Right lobe of liver (tissue), 6 donors: ENCODE measurements around the gene ZNF280A. TPM values are rescaled to one million over a fixed set of nuclear protein-coding genes. Genes with fewer than 3 reads are reported as not detected.

Experiments
- ATAC-seq, 4 donors: fragments of 200-7000 bp; cut with Tn5 transposase; one replicate each; pipeline ENCODE4 v1.9.1; 2020; ENCODE audit warnings: mild to moderate bottlenecking in 4 of 4, moderate library complexity in 4 of 4
- DNase-seq, 3 donors: peaks; one replicate each; pipeline ENCODE4 v3.0.0-alpha.2; 2020
- H3K27ac ChIP-seq, 3 donors: fragments of 200-600 bp; one replicate each; pipeline ENCODE4 v1.8.0; 2022
- H3K27me3 ChIP-seq, 2 donors: fragments of 200-600 bp; one replicate each; pipeline ENCODE4 v1.8.0; 2022
- H3K36me3 ChIP-seq, 4 donors: fragments of 200-600 bp; sonication (generic) in 1 of 4; one replicate each; pipeline versions ENCODE4 v1.5.1 to v1.8.0; 2017 to 2022; ENCODE audit warnings: control low read depth in 1 of 4
- H3K4me1 ChIP-seq, 4 donors: fragments of 200-600 bp; sonication (generic) in 1 of 4; one replicate each; pipeline versions ENCODE4 v1.5.1 to v1.8.0; 2017 to 2022; ENCODE audit warnings: control low read depth in 1 of 4
- H3K4me3 ChIP-seq, 3 donors: fragments of 200-600 bp; one replicate each; pipeline ENCODE4 v1.8.0; 2022
- H3K9me3 ChIP-seq, 4 donors: fragments of 200-600 bp; sonication (generic) in 1 of 4; one replicate each; pipeline versions ENCODE4 v1.5.1 to v1.8.0; 2017 to 2022; ENCODE audit warnings: control low read depth in 1 of 4
- POLR2A ChIP-seq: fragments of 450-650 bp; IDR thresholded peaks from one replicate; pipeline ENCODE4 v1.6.1; 2017; ENCODE audit warnings: antibody characterized with exemption, mild to moderate bottlenecking
- WGBS: methylation state at CpG from one replicate; pipeline ENCODE4 v1.1.6; 2018; ENCODE audit warnings: low coverage, low lambda C conversion rate; ENCODE audit not compliant: insufficient coverage; ENCODE audit errors: missing lambda C conversion rate; 5-methylcytosine and 5-hydroxymethylcytosine counted together
- intact Hi-C, 2 donors: fragments of 100-400 bp; cut with DNase I; formaldehyde crosslinking; loops; one replicate each; pipeline versions ENCODE4 v1.11.2 to v1.14.1; 2022
- total RNA-seq, 6 experiments: library from RNA; depleted of rRNA in 2 of 6; stranded (reverse); fragments of >200 nt in 2 of 6; fragmentation: NEBNext Ultra II Directional in 3 of 6; extraction: Animal tissue kit (Norgen Biotek cat#: 25700) in 3 of 6; gene quantifications; one replicate each; pipeline versions ENCODE4 v1.1.0 to v1.2.4, GENCODE V29; 2016 to 2023
- TF ChIP-seq, protein P1 (sequence below), 4 donors: fragments of 200-600 bp in 3 of 4; fragments of 450-650 bp in 1 of 4; IDR thresholded peaks; one replicate each; pipeline versions ENCODE4 v1.5.1 to v1.8.0; 2016 to 2022; ENCODE audit warnings: antibody characterized with exemption in 4 of 4, mild to moderate bottlenecking in 2 of 4
- donor health status: DM: no; HTN: yes; CAD: no.
- donor health status: DM: no; HTN: no; CAD: no.
- donor health status: DM: no; HTN: no; CAD: no.
- donor health status: DM: no; HTN: yes; CAD: no.
- donor health status: DM: no; HTN: yes; CAD: no.

ZNF280A gene
- total RNA-seq, 6 experiments from 2014 or later, result not detected

DNA sequence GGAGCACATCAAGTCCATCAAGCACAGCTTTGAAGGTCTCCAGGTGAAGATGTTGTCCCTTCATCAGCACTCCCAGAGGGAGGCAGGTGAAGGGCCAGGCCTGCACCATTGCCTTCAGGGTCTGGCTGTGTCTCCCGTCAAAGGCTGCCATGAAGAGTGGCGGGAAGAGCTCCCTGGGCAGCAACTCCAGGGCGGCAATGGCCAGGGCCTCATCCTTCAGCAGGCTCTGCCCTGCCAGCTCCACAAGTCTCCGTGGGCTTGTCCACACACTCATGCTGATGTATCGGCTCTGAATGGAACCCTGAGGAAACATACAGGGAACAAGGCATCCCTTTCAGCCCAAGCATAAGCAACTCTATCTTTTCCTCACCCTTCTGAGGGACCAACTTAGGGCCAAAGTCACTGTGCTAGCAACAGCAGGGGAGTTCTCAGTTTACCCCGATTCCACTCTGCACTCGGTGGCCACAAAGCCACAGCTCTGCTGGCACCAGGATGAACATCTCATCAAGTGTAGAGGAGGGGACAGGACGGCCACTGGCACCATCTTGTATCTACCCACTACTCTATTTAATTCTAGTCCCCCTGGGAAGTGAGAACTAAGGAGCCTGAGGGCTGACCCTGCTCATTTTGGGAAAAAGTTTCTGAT, 30.8 kb upstream of the ZNF280A start:
- Histone ChIP-seq H3K9me3 (no peaks in the 10 kb centered on the region), H3K36me3 (no peaks in the 10 kb centered on the region), H3K27ac (no peak overlapping the region), H3K4me3 (no peak overlapping the region), H3K27me3 (no peaks in the 10 kb centered on the region), H3K4me1 (no peaks in the 10 kb centered on the region)
- TF ChIP-seq POLR2A, result no peak
- TF ChIP-seq, protein P1, sequence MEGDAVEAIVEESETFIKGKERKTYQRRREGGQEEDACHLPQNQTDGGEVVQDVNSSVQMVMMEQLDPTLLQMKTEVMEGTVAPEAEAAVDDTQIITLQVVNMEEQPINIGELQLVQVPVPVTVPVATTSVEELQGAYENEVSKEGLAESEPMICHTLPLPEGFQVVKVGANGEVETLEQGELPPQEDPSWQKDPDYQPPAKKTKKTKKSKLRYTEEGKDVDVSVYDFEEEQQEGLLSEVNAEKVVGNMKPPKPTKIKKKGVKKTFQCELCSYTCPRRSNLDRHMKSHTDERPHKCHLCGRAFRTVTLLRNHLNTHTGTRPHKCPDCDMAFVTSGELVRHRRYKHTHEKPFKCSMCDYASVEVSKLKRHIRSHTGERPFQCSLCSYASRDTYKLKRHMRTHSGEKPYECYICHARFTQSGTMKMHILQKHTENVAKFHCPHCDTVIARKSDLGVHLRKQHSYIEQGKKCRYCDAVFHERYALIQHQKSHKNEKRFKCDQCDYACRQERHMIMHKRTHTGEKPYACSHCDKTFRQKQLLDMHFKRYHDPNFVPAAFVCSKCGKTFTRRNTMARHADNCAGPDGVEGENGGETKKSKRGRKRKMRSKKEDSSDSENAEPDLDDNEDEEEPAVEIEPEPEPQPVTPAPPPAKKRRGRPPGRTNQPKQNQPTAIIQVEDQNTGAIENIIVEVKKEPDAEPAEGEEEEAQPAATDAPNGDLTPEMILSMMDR (IDR thresholded peaks at IDR 0.05), result no peak
- intact Hi-C loops, result no loop called here
- ATAC-seq (no peak), DNase-seq (no peak)
- WGBS, result 14% methylated on average over 1 of the region's 8 CpGs

DNA sequence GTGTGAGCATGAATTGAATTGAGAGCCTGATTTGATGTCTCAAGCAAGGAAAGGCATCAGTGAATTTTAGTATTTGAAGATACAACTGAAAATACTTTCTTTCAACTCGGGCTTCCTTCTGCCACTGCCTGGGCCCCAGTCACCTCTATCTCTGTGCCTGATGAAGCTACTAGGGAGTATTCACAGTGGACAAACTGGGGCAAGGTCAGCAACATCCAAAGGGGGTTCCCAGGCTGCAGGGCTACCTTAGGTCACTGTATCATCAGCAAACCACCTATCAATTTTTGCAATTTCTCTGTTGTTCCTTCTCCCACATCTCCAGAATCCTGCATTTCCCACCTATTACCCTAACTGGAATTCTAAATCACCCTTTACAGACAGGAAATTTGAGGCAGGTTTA, 28.8 kb upstream of the ZNF280A start:
- H3K4me1 ChIP-seq, result no peaks in the 10 kb centered on the region
- 40% methylated on average over 1 of the region's 1 CpG for WGBS
- H3K27me3 ChIP-seq, result no peaks in the 10 kb centered on the region
- no peaks in the 10 kb centered on the region for H3K36me3 ChIP-seq
- no peak overlapping the region for H3K4me3 ChIP-seq
- ATAC-seq (no peak), DNase-seq (no peak)
- H3K27ac ChIP-seq, result no peak overlapping the region
- intact Hi-C loops, result no loop called here
- no peaks in the 10 kb centered on the region for H3K9me3 ChIP-seq
- TF ChIP-seq, protein P1 (IDR thresholded peaks at IDR 0.05), result no peak
- no peak for TF ChIP-seq POLR2A

DNA sequence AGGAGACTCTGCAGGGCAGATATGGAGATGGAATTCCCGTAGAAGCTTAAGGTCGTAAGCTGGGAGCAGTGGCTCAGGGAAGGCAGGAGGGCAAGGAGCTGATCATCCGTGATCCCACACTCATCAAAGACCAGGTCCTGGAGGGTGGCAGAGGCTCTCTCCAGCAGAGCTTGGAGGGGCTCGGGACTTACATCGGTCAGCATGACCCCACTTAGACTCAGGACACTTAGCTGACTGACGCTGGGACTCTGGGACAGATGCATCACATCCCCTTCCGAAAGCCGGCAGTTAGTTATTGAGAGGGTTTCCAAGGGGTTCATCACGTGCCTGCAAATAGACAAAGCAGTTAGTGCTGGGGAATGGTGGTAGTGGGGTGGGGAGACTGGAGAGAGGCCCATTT, 28.2 kb upstream of the ZNF280A start:
- H3K4me1 ChIP-seq, result no peaks in the 10 kb centered on the region
- WGBS, result 40% methylated on average over 1 of the region's 9 CpGs
- H3K27me3 ChIP-seq, result no peaks in the 10 kb centered on the region
- no peaks in the 10 kb centered on the region for H3K9me3 ChIP-seq
- TF ChIP-seq, protein P1 (IDR thresholded peaks at IDR 0.05), result no peak
- TF ChIP-seq POLR2A, result no peak
- no peaks in the 10 kb centered on the region for H3K36me3 ChIP-seq
- DNase-seq (no peak), ATAC-seq (no peak)
- H3K4me3 ChIP-seq, result no peak overlapping the region
- intact Hi-C loops, result no loop called here
- no peak overlapping the region for H3K27ac ChIP-seq

DNA sequence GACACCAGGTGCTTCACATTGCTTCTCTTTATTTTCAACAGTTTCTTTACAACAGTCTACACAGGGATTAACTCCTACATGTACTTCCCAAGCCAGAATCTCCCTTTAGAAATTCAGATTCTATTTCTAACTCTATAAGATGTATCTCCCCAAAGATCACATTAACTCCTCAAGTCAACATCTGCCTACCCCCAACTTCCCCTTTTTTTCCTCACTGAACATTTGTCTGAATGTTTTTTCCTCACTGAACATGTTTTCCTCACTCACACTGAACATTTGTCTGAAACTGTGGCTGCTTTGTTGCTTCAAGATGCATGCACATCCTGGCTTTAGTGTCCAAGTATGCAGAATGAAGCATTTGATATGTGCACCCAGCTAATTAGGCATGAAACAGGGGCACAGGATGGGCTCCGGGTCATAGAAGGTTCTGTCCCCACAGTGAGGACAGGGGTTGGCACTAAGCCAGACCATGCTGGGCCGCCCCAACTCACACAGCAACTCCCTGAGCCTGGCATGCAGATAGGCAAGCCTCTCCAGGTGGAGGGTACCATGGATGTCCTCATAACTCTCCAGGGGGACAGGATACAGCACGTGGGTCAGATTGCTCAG, 27.7 kb upstream of the ZNF280A start:
- 29% methylated on average over 1 of the region's 3 CpGs for WGBS
- no peaks in the 10 kb centered on the region for H3K27me3 ChIP-seq
- no peaks in the 10 kb centered on the region for H3K36me3 ChIP-seq
- H3K4me3 ChIP-seq, result no peak overlapping the region
- intact Hi-C loops, result no loop called here
- H3K9me3 ChIP-seq, result no peaks in the 10 kb centered on the region
- no peaks in the 10 kb centered on the region for H3K4me1 ChIP-seq
- DNase-seq (no peak), ATAC-seq (no peak)
- TF ChIP-seq, protein P1 (IDR thresholded peaks at IDR 0.05), result no peak
- TF ChIP-seq POLR2A, result no peak
- H3K27ac ChIP-seq, result no peak overlapping the region
